Peyer's patch (tissue), 4 donors: Measurements from ENCODE around the gene AGFG2.

Experiments used
- POLR2A ChIP-seq, 2 donors: fragments of 450-650 bp; IDR thresholded peaks; one replicate each; pipeline ENCODE4 v1.5.1; 2017; ENCODE audit warnings: antibody characterized with exemption in 2 of 2, mild to moderate bottlenecking in 2 of 2, moderate library complexity in 2 of 2
- TF ChIP-seq, protein P1 (sequence below), 6 experiments: fragments of 450-650 bp in 4 of 6; fragments of 200-600 bp in 2 of 6; sonication (generic) in 1 of 6; IDR thresholded peaks; one replicate each; pipeline ENCODE4 v1.5.1; 2017 to 2019; ENCODE audit warnings: antibody characterized with exemption in 6 of 6, mild to moderate bottlenecking in 3 of 6, moderate library complexity in 1 of 6

DNA sequence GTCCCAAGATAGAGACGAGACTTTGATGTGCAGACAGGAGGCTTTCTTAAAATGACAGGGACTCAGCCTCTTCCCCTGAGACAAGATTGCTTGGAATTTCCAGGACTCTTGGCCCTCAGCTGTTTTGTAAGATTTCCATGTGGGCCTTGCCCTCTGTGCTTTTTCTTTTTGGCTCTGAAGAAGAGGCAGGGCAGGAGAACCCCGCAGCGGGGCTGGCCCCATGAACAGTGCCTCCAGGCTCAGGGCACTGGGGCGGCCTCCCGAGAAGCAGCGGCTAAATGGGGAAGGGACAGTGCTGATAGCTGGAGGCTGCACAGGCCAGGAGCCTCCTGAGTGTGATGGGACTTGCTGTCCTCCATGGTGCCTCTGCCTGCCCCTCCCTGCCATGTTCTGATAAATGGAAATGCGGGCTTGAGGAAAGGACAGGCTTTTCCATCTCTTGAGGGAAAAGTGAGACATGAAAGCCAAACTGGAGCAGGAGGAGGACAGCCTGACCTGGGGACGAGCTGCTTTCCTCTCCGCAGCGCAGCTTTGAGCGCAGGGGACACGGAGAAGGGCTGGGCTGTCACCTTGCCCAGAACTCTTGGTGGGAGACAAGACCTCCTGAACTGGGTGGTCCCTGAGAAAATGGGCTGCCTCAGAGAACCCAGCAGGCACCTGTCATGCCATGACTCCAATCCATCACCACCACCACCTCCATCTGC, 22.6 kb downstream of the AGFG2 start:
- TF ChIP-seq, protein P1, sequence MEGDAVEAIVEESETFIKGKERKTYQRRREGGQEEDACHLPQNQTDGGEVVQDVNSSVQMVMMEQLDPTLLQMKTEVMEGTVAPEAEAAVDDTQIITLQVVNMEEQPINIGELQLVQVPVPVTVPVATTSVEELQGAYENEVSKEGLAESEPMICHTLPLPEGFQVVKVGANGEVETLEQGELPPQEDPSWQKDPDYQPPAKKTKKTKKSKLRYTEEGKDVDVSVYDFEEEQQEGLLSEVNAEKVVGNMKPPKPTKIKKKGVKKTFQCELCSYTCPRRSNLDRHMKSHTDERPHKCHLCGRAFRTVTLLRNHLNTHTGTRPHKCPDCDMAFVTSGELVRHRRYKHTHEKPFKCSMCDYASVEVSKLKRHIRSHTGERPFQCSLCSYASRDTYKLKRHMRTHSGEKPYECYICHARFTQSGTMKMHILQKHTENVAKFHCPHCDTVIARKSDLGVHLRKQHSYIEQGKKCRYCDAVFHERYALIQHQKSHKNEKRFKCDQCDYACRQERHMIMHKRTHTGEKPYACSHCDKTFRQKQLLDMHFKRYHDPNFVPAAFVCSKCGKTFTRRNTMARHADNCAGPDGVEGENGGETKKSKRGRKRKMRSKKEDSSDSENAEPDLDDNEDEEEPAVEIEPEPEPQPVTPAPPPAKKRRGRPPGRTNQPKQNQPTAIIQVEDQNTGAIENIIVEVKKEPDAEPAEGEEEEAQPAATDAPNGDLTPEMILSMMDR (IDR thresholded peaks at IDR 0.05) = no peak
- TF ChIP-seq POLR2A (IDR thresholded peaks at IDR 0.05) = no peak
